Naive thymus-derived CD4-positive, alpha-beta T cell (primary cell): ENCODE results near the gene NPAP1. TPM values are rescaled to one million over a fixed set of nuclear protein-coding genes. Genes with fewer than 3 reads are reported as not detected.
"Not testable (repeated sequence)": the region's sequence is repeated elsewhere in the genome, so short reads cannot be mapped to it uniquely, and the experiment has no call there.

ENCODE experiments used
- ATAC-seq: fragments of 150-1000 bp; cut with Tn5 transposase; 2 replicates; pipeline ENCODE4 v1.10.0; 2021; ENCODE audit warnings: mild to moderate bottlenecking, moderate library complexity
- CTCF ChIA-PET: fragments of 350-600 bp; sonication (Branson Sonifier 250); formaldehyde crosslinking; loops from one replicate; lab custom pipeline; 2021; ENCODE audit warnings: antibody characterized with exemption; lab: Charles Lee
- POLR2A ChIA-PET: fragments of 350-600 bp; sonication (Branson Sonifier 250); formaldehyde crosslinking; loops from one replicate; lab custom pipeline; 2021; ENCODE audit warnings: antibody characterized with exemption, inconsistent platforms; lab: Charles Lee
- DNase-seq, 9 donors: peaks; one replicate each; pipeline versions ENCODE4 v3.0.0 to v3.0.0-alpha.2; 2020 to 2022; ENCODE audit warnings: mixed read lengths in 1 of 9
- H3K27ac ChIP-seq: one replicate; pipeline ENCODE4 v1.7.0; 2013; ENCODE audit warnings: mild to moderate bottlenecking, low read depth, low read length, moderate library complexity
- H3K27me3 ChIP-seq, 2 donors: one replicate each; pipeline ENCODE4 v1.7.0; 2013; ENCODE audit warnings: low read length in 2 of 2, mild to moderate bottlenecking in 2 of 2, moderate library complexity in 2 of 2; ENCODE audit not compliant: control insufficient read depth in 2 of 2, insufficient read depth in 2 of 2
- H3K36me3 ChIP-seq, 3 experiments: 1 replicate in 2 of 3; 2 replicates in 1 of 3; pipeline ENCODE4 v1.7.0; 2013; ENCODE audit warnings: low read length in 3 of 3, mild to moderate bottlenecking in 3 of 3, moderate library complexity in 1 of 3; ENCODE audit not compliant: insufficient read depth in 3 of 3, control insufficient read depth in 2 of 3
- H3K4me1 ChIP-seq, 2 donors: one replicate each; pipeline ENCODE4 v1.7.0; 2013; ENCODE audit warnings: low read length in 2 of 2, mild to moderate bottlenecking in 2 of 2, moderate library complexity in 1 of 2; ENCODE audit not compliant: control insufficient read depth in 2 of 2, insufficient read depth in 2 of 2
- H3K4me3 ChIP-seq: 2 replicates; pipeline ENCODE4 v1.7.0; 2013; ENCODE audit warnings: mild to moderate bottlenecking, low read length
- H3K9me3 ChIP-seq, 3 experiments: 1 replicate in 2 of 3; 2 replicates in 1 of 3; pipeline ENCODE4 v1.7.0; 2013; ENCODE audit warnings: low read length in 3 of 3; ENCODE audit not compliant: control insufficient read depth in 2 of 3
- H3K27ac Mint-ChIP-seq, 9 donors: one replicate each; pipeline ENCODE4 v1.8.0; 2020 to 2022; ENCODE audit warnings: mixed read lengths in 9 of 9, mild to moderate bottlenecking in 8 of 9, moderate library complexity in 5 of 9, inconsistent platforms in 2 of 9
- H3K27me3 Mint-ChIP-seq, 5 donors: one replicate each; pipeline ENCODE4 v1.8.0; 2021 to 2022; ENCODE audit warnings: mixed read lengths in 5 of 5, mild to moderate bottlenecking in 1 of 5
- H3K36me3 Mint-ChIP-seq, 5 donors: one replicate each; pipeline ENCODE4 v1.8.0; 2020 to 2022; ENCODE audit warnings: mixed read lengths in 5 of 5, mild to moderate bottlenecking in 3 of 5, inconsistent platforms in 1 of 5
- H3K4me1 Mint-ChIP-seq, 7 donors: one replicate each; pipeline ENCODE4 v1.8.0; 2020 to 2022; ENCODE audit warnings: mixed read lengths in 7 of 7, mild to moderate bottlenecking in 3 of 7, inconsistent platforms in 1 of 7
- H3K4me3 Mint-ChIP-seq, 10 donors: one replicate each; pipeline ENCODE4 v1.8.0; 2020 to 2022; ENCODE audit warnings: mild to moderate bottlenecking in 10 of 10, mixed read lengths in 10 of 10, moderate library complexity in 6 of 10, inconsistent platforms in 2 of 10
- H3K9me3 Mint-ChIP-seq, 11 donors: one replicate each; pipeline ENCODE4 v1.8.0; 2020 to 2022; ENCODE audit warnings: mixed read lengths in 11 of 11, mild to moderate bottlenecking in 4 of 11, inconsistent platforms in 1 of 11, moderate library complexity in 1 of 11
- intact Hi-C, 2 donors: fragments of 100-400 bp; cut with micrococcal nuclease; formaldehyde crosslinking; loops; one replicate each; pipeline ENCODE4 v1.15.1; 2023
- polyA plus RNA-seq, 2 donors: library from polyadenylated mRNA; unstranded; fragments of 300-500 nt; fragmentation: Illumina TruSeq; gene quantifications; one replicate each; pipeline ENCODE4 v1.2.3, GENCODE V29; 2021
- total RNA-seq, 6 experiments: library from RNA in 5 of 6; stranded (reverse) in 5 of 6; gene quantifications; 1 replicate in 5 of 6; 2 replicates in 1 of 6; pipeline ENCODE4 v1.2.3 and lab custom pipeline; 2021 to 2026

Gene NPAP1, protein sequence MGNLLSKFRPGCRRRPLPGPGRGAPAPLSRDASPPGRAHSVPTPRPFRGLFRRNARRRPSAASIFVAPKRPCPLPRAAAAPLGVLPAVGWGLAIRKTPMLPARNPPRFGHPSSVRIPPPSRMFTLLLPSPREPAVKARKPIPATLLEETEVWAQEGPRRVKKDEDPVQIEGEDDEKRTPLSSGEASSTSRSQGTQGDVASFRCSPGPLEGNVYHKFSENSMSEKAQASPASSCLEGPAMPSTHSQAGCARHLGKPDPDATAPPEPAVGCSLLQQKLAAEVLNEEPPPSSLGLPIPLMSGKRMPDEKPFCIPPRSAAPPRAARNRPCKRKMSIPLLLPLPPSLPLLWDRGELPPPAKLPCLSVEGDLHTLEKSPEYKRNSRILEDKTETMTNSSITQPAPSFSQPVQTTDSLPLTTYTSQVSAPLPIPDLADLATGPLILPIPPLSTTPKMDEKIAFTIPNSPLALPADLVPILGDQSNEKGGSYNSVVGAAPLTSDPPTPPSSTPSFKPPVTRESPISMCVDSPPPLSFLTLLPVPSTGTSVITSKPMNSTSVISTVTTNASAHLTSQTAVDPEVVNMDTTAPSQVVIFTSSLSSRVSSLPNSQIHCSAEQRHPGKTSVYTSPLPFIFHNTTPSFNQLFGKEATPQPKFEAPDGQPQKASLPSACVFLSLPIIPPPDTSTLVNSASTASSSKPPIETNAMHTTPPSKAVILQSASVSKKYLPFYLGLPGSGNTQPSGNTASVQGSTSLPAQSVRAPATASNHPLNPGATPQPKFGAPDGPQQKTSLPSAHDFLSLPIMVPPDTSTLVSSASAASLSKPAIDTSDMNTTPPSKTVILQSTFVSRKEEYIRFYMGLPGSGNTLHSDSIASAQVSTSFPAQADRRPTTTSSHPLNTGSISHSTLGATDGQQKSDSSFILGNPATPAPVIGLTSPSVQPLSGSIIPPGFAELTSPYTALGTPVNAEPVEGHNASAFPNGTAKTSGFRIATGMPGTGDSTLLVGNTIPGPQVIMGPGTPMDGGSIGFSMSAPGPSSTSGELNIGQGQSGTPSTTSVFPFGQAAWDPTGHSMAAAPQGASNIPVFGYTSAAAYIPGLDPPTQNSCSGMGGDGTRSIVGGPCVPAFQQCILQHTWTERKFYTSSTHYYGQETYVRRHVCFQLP
- total RNA-seq, result not detected
- not detected for polyA plus RNA-seq
- not detected for total RNA-seq (lab: John Stamatoyannopoulos, UW)

- H3K9me3 Mint-ChIP-seq, result peaks cover 0 to 24% (median 15%) of the 10 kb centered on the region in 11 donors
- POLR2A ChIA-PET, result no interaction called here
Observed at GRCh38 chr15:24675332-24676144, at the start of gene NPAP1. TSS of gene NPAP1 (plus strand) at chr15:24675775. CDS start at chr15:24675868, 93 bp downstream.

GRCh38 chr15:24627443-24627842 lies 48.1 kb upstream of the NPAP1 start:
- POLR2A ChIA-PET, result no interaction called here
- Mint-ChIP-seq H3K9me3 (peaks cover 4 to 51% (median 20%) of the 10 kb centered on the region in 11 donors), H3K36me3 (peaks cover 0 to 15% (median 0%) of the 10 kb centered on the region in 5 donors), H3K27ac (no peak overlapping the region), H3K4me1 (no peaks in the 10 kb centered on the region), H3K27me3 (no peaks in the 10 kb centered on the region), H3K4me3 (no peak overlapping the region)
- Histone ChIP-seq H3K27ac (no peak overlapping the region), H3K36me3 (no peaks in the 10 kb centered on the region), H3K4me3 (no peak overlapping the region), H3K9me3 (peaks cover 0 to 10% (median 0%) of the 10 kb centered on the region in 3 experiments), H3K27me3 (no peaks in the 10 kb centered on the region), H3K4me1 (no peaks in the 10 kb centered on the region)
- CTCF ChIA-PET, result no interaction called here
- ATAC-seq, result no peak
- intact Hi-C loops, result no loop called here
- no peak for DNase-seq

More at GRCh38 chr15:24675332-24676144, at the start of gene NPAP1:
- H3K4me3 ChIP-seq, result no peak within 1 kb of the TSS
- Mint-ChIP-seq H3K36me3 (peaks cover 0 to 8% (median 0%) of the 10 kb centered on the region in 5 donors), H3K4me1 (no peaks in the 10 kb centered on the region), H3K27ac (no peak within 1 kb of the TSS), H3K4me3 (no peak within 1 kb of the TSS), H3K27me3 (peaks cover 0 to 9% (median 0%) of the 10 kb centered on the region in 5 donors)
- no peaks in the 10 kb centered on the region for H3K36me3 ChIP-seq
- CTCF ChIA-PET, result no interaction called here
- DNase-seq (no peak), ATAC-seq (no peak)
- intact Hi-C loops, result no loop called here
- no peaks in the 10 kb centered on the region for H3K4me1 ChIP-seq
- H3K9me3 ChIP-seq, result peaks cover 0 to 8% (median 0%) of the 10 kb centered on the region in 3 experiments
- H3K27ac ChIP-seq, result no peak within 1 kb of the TSS
- H3K27me3 ChIP-seq, result no peaks in the 10 kb centered on the region

DNA sequence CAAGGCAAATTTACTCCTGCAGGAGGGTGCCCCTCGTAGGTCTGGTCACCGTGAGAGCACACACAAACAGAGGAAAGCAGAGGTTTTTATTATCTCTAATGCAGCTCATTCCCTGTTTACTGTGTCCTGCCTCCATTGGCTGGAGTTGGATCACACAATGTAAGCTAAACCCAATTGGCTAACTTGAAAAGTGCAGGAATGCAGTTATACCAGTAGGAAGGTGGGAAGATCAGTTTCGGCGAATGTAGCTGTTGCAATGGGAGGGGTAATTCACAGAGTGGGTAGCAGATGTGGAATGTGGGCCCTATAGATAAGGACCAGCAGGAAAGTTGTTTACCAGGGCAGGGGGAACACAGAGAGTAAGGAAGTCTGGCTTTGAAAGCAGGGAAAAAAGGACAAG lies 42.5 kb upstream of the NPAP1 start:
- peaks cover 0 to 7% (median 0%) of the 10 kb centered on the region in 5 donors for H3K36me3 Mint-ChIP-seq
- no peaks in the 10 kb centered on the region for H3K36me3 ChIP-seq
- H3K4me1 Mint-ChIP-seq, result peaks cover 0 to 1% (median 0%) of the 10 kb centered on the region in 7 donors
- POLR2A ChIA-PET, result no interaction called here
- CTCF ChIA-PET, result no interaction called here
- H3K27ac Mint-ChIP-seq, result no peak overlapping the region
- no peaks in the 10 kb centered on the region for H3K27me3 ChIP-seq
- no peak overlapping the region for H3K4me3 ChIP-seq
- H3K27ac ChIP-seq, result no peak overlapping the region
- peaks cover 11 to 58% (median 28%) of the 10 kb centered on the region in 11 donors for H3K9me3 Mint-ChIP-seq
- no peaks in the 10 kb centered on the region for H3K4me1 ChIP-seq
- H3K27me3 Mint-ChIP-seq, result no peaks in the 10 kb centered on the region
- ATAC-seq (no peak), DNase-seq (no peak)
- intact Hi-C loops, result no loop called here
- H3K4me3 Mint-ChIP-seq, result peak overlapping the region in 1 of 10 donors; percentile 50
- H3K9me3 ChIP-seq, result peaks cover 0 to 19% (median 0%) of the 10 kb centered on the region in 3 experiments

DNA sequence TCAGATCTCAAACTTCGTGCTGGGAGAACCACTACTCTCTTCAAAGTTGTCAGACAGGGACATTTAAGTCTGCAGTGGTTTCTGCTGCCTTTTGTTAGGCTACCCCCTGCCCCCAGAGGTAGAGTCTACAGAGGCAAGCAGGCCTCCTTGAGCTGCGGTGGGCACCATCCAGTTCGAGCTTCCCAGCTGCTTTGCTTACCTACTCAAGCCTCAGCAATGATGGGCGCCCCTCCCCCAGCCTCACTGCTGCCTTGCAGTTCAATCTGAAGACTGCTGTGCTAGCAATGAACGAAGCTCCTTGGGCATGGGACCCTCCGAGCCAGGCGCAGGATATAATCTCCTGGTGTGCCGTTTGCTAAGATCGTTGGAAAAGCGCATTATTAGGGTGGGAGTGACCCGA lies 36.2 kb upstream of the NPAP1 start:
- H3K4me1 Mint-ChIP-seq, H3K27me3 ChIP-seq, H3K27me3 Mint-ChIP-seq, H3K4me3 Mint-ChIP-seq, CTCF ChIA-PET, H3K36me3 Mint-ChIP-seq, H3K4me3 ChIP-seq, H3K27ac Mint-ChIP-seq, ATAC-seq, H3K9me3 ChIP-seq, DNase-seq, intact Hi-C loops, H3K4me1 ChIP-seq, POLR2A ChIA-PET, H3K27ac ChIP-seq, H3K36me3 ChIP-seq: not testable (repeated sequence)
- peaks cover 15 to 52% (median 24%) of the 10 kb centered on the region in 11 donors for H3K9me3 Mint-ChIP-seq

GRCh38 chr15:24645627-24646026 lies 29.9 kb upstream of the NPAP1 start:
- intact Hi-C loops, result no loop called here
- peaks cover 0 to 5% (median 0%) of the 10 kb centered on the region in 5 donors for H3K36me3 Mint-ChIP-seq
- Histone ChIP-seq H3K4me3 (no peak overlapping the region), H3K4me1 (no peaks in the 10 kb centered on the region), H3K36me3 (no peaks in the 10 kb centered on the region), H3K27ac (no peak overlapping the region), H3K9me3 (no peaks in the 10 kb centered on the region), H3K27me3 (no peaks in the 10 kb centered on the region)
- H3K4me3 Mint-ChIP-seq, result no peak overlapping the region
- no peak overlapping the region for H3K27ac Mint-ChIP-seq
- ATAC-seq (no peak), DNase-seq (no peak)
- H3K9me3 Mint-ChIP-seq, result peaks cover 8 to 33% (median 17%) of the 10 kb centered on the region in 11 donors
- ChIA-PET CTCF (no interaction called here), POLR2A (no interaction called here)
- peaks cover 0 to 8% (median 0%) of the 10 kb centered on the region in 5 donors for H3K27me3 Mint-ChIP-seq
- no peaks in the 10 kb centered on the region for H3K4me1 Mint-ChIP-seq

DNA sequence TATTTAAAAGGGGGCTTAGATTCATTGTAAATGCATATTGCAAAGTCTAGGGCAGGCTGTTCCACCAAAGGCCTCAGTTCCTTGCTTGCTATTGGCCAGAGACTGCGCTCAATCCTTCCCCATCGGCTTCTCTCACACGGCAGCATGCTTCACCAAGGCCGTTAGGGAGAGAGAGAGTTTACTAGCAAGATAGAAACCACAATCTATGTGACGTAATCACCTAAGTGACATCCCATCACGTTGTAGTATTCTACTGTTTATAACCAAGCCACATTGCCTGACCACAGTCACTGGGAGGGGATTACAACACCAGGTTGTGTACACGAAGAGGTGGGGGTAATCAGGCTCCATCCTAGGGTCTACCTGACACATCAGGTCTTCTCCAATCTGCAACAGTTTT lies 16.0 kb upstream of the NPAP1 start:
- intact Hi-C loops, result no loop called here
- ChIA-PET POLR2A (no interaction called here), CTCF (no interaction called here)
- Histone ChIP-seq H3K27me3 (no peaks in the 10 kb centered on the region), H3K4me1 (no peaks in the 10 kb centered on the region), H3K36me3 (no peaks in the 10 kb centered on the region), H3K9me3 (no peaks in the 10 kb centered on the region), H3K4me3 (no peak overlapping the region), H3K27ac (no peak overlapping the region)
- H3K36me3 Mint-ChIP-seq, result peaks cover 0 to 4% (median 0%) of the 10 kb centered on the region in 5 donors
- H3K9me3 Mint-ChIP-seq, result peaks cover 2 to 36% (median 10%) of the 10 kb centered on the region in 11 donors
- H3K27ac Mint-ChIP-seq, result no peak overlapping the region
- no peaks in the 10 kb centered on the region for H3K27me3 Mint-ChIP-seq
- no peak for ATAC-seq
- DNase-seq, result no peak
- no peak overlapping the region for H3K4me3 Mint-ChIP-seq
- no peaks in the 10 kb centered on the region for H3K4me1 Mint-ChIP-seq
